ENCODE measurements around the gene CDH4. TPM values are rescaled to one million over a fixed set of nuclear protein-coding genes. Genes with fewer than 3 reads are reported as not detected.
A peak's percentile ranks its signal among the peaks of the same experiment; 100 is the strongest.

CDH4 gene
- total RNA-seq, 3 donors from 2014 or later (not counting 1 experiment from before 2014, with no cell fraction given), result 0.18 TPM; not detected in 2

DNA sequence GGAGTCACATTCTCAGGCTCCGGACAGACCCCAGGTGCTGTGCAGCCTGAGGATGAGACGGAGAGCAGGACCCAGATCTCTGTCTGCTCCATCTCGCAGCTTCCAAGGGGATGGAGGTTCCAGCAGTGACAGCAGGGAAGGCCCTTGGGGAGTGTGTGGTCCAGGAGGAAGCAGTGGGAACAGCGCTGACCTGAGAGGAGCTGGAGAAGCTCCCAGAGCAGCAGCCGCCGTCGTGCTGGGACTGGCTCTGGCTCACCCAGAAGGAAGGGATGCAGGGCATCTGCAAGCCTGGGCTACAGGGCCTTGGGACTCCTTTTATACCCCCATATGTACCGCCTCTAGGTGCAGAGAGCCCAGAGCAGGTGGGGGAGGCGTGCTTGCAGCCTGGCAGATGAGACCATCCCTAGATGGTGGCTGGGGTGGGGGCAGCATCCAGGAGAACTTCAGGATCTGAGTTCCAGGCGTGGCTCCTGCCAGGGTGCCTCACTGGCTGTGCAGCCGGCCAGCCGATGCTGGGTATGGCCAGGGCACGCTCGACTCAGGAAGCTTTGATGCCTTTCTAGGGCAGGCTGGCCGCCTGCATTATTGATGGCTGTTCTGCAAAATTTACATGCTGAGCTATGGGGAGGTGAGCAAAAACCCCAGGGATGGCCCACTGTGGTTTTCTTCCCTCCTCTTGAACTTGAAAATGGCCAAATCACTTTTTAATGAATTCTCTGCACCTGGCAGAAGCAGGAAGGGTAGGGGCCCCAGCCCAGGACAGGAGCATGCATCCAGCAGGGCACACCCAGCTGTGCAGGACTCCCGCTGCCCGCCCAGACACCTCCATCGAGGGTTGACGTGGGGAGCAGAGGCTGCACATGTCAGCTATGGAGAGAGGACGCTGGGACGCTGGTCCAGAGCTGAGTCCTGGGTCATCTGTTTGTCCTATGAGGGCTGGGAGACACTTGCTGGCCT lies 634.0 kb downstream of the CDH4 start:
- H3K4me1 Mint-ChIP-seq, result peaks cover 8 to 24% of the 10 kb centered on the region in 2 donors
- H3K9me3 ChIP-seq (ENCODE audit: control insufficient read depth, insufficient read depth, low read length), result no peaks in the 10 kb centered on the region
- no peak overlapping the region for H3K27ac Mint-ChIP-seq
- H3K36me3 ChIP-seq (ENCODE audit: control insufficient read depth, insufficient read depth, low read length), result no peaks in the 10 kb centered on the region
- H3K36me3 Mint-ChIP-seq, result no peaks in the 10 kb centered on the region
- no peaks in the 10 kb centered on the region for H3K27me3 ChIP-seq (ENCODE audit: control insufficient read depth, insufficient read depth, low read length)
- H3K4me3 Mint-ChIP-seq, result no peak overlapping the region
- TF ChIP-seq, protein P1, sequence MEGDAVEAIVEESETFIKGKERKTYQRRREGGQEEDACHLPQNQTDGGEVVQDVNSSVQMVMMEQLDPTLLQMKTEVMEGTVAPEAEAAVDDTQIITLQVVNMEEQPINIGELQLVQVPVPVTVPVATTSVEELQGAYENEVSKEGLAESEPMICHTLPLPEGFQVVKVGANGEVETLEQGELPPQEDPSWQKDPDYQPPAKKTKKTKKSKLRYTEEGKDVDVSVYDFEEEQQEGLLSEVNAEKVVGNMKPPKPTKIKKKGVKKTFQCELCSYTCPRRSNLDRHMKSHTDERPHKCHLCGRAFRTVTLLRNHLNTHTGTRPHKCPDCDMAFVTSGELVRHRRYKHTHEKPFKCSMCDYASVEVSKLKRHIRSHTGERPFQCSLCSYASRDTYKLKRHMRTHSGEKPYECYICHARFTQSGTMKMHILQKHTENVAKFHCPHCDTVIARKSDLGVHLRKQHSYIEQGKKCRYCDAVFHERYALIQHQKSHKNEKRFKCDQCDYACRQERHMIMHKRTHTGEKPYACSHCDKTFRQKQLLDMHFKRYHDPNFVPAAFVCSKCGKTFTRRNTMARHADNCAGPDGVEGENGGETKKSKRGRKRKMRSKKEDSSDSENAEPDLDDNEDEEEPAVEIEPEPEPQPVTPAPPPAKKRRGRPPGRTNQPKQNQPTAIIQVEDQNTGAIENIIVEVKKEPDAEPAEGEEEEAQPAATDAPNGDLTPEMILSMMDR (IDR thresholded peaks at IDR 0.05), result no peak
- no peak overlapping the region for H3K4me3 ChIP-seq (ENCODE audit: low read length)
- WGBS (ENCODE audit: insufficient coverage), result 87% methylated on average over 21 of the region's 21 CpGs
- peaks cover 0 to 17% of the 10 kb centered on the region in 2 donors for H3K27me3 Mint-ChIP-seq (ENCODE audit: low read depth in 2 of 2)
- ATAC-seq (no peak), DNase-seq (no peak)
- H3K27ac ChIP-seq (ENCODE audit: low read length), result no peak overlapping the region
- intact Hi-C loops (cut with micrococcal nuclease), result no loop called here
- peaks cover 6% of the 10 kb centered on the region for H3K4me1 ChIP-seq (ENCODE audit: control insufficient read depth, insufficient read depth, low read length)
- peaks cover 10 to 12% of the 10 kb centered on the region in 2 donors for H3K9me3 Mint-ChIP-seq

DNA sequence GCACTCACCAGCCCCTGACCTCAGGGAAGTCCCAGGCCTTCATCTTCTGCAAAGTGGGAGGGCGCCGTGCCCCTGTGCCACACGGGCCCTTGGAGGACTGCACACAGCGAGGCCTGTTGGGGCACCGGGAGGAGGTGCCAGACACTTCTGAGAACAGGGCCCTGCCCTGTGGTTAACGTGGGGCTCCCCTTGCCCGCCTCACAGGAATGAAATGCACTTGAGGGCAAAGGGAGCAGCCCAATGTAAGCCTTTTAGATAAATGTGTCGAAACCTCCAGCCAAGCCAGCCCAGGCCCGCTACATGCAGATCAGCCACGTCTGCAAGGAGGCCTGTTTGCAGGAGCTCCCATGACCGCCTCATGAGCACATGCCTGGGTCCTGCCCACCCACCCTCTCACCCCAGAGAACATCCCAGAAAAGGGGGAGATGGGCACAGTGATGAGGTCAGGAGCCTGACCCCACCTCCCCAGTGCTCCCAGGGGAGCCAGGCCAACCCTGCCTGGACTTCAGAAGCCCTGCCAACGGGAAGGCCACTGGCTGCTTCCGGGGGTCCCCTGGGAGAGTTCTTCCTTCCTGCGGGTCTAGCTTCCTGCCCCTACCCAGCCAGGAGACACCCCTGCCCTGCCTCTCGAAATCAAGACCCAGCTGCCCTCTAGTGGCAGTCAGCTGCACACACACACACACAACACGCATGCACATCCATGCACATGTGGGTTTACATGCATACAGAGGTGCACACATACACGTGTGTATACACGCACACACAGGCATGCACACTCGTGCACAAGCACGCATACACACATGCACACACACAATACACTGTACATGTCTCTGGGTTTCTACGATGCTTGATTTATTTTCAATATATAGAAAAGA lies 634.9 kb downstream of the CDH4 start:
- Mint-ChIP-seq H3K4me3 (no peak overlapping the region), H3K27ac (peak overlapping the region in 1 of 2 donors; percentile 20), H3K27me3 (ENCODE audit: low read depth in 2 of 2) (peaks cover 0 to 17% of the 10 kb centered on the region in 2 donors), H3K4me1 (peaks cover 8 to 24% of the 10 kb centered on the region in 2 donors), H3K36me3 (no peaks in the 10 kb centered on the region), H3K9me3 (peaks cover 10 to 12% of the 10 kb centered on the region in 2 donors)
- peak; percentile 34 to 50 for DNase-seq
- peak; percentile 42 to 74 (median 62) for ATAC-seq
- Histone ChIP-seq H3K36me3 (ENCODE audit: control insufficient read depth, insufficient read depth, low read length) (no peaks in the 10 kb centered on the region), H3K4me1 (ENCODE audit: control insufficient read depth, insufficient read depth, low read length) (peaks cover 6% of the 10 kb centered on the region), H3K27ac (ENCODE audit: low read length) (no peak overlapping the region), H3K27me3 (ENCODE audit: control insufficient read depth, insufficient read depth, low read length) (no peaks in the 10 kb centered on the region), H3K4me3 (ENCODE audit: low read length) (no peak overlapping the region), H3K9me3 (ENCODE audit: control insufficient read depth, insufficient read depth, low read length) (no peaks in the 10 kb centered on the region)
- TF ChIP-seq, protein P1 (IDR thresholded peaks at IDR 0.05), result peak; percentile 67
- intact Hi-C loops (cut with micrococcal nuclease), result no loop called here
- 37% methylated on average over 20 of the region's 21 CpGs for WGBS (ENCODE audit: insufficient coverage)

DNA sequence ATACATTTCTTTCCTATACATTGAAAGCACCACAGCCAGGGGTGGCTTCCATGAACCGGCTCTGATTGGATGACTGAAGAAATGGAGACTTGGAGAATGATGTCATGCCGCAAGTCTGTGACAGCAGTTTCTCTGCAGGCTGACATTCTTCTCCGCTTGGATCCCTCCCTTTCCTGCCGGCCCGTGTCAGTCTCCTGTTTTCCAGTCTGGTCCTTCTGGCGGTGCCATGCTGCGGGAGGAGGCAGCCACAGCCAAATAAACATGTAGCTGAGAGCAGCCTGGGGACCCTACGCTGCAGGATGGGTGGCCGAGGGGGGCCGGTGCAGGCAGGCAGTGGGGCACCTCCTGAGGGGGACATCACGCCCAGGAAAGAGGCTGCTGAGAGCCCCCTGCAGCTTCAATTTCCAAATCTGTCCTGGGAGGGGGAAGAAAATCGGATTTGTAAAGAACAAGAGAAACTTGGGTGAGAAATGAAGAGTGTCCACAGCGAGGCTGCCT lies 635.6 kb downstream of the CDH4 start:
- Histone ChIP-seq H3K27me3 (ENCODE audit: control insufficient read depth, insufficient read depth, low read length) (no peaks in the 10 kb centered on the region), H3K27ac (ENCODE audit: low read length) (no peak overlapping the region), H3K4me1 (ENCODE audit: control insufficient read depth, insufficient read depth, low read length) (peaks cover 6% of the 10 kb centered on the region), H3K9me3 (ENCODE audit: control insufficient read depth, insufficient read depth, low read length) (no peaks in the 10 kb centered on the region), H3K4me3 (ENCODE audit: low read length) (no peak overlapping the region), H3K36me3 (ENCODE audit: control insufficient read depth, insufficient read depth, low read length) (no peaks in the 10 kb centered on the region)
- TF ChIP-seq, protein P1 (IDR thresholded peaks at IDR 0.05), result peak; percentile 26
- Mint-ChIP-seq H3K4me1 (peaks cover 8 to 22% of the 10 kb centered on the region in 2 donors), H3K27me3 (ENCODE audit: low read depth in 2 of 2) (peaks cover 0 to 20% of the 10 kb centered on the region in 2 donors), H3K36me3 (no peaks in the 10 kb centered on the region), H3K4me3 (no peak overlapping the region), H3K9me3 (peaks cover 10 to 12% of the 10 kb centered on the region in 2 donors), H3K27ac (no peak overlapping the region)
- ATAC-seq (no peak), DNase-seq (no peak)
- 75% methylated on average over 13 of the region's 13 CpGs for WGBS (ENCODE audit: insufficient coverage)
- intact Hi-C loops (cut with micrococcal nuclease), result no loop called here
